HS-5 (cell line): ENCODE data around the gene PARVA.

ENCODE experiments used
- DNase-seq: peaks from one replicate; pipeline ENCODE4 v3.0.0-alpha.2; 2012; ENCODE audit warnings: low read depth

PARVA gene

DNA sequence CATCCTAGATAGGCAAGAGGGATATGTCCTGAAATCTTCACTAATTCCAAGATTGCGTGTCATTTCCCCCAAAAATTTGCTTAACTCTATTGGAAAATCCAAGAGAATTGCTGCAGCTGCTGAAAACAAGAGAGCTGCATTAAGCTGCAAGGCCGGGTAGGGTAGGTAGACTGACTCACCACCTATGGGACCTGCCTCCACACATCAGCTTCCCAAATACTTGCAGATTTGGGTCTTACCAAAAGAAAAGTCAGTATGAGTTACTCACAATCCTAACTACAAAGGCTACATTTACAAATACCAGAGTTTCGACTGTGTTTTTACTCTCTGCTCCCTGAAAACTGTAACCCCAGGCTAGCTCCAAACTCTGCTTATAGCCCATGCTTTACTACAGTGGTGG, 154.3 kb downstream of the PARVA start:
- peak; percentile 30 for DNase-seq

DNA sequence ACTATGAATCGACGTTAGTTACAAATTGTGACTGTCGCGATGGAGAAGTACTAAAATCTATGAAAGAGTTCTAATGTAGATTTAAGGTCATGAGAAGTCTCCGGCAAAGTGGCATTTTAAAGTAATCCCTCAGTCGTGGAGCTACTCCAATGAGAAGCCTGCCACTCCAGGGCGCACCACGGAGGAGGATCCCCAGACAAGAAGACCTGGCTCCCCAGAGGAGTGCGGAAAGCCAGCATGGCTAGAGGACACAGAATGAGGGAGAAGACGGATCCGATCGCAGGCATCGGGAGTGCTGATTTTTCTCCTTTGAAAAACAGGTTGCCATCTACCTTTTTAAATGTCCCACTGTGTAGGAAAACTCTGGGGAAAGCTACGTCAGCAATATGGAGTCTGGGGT, 155.2 kb downstream of the PARVA start:
- no peak for DNase-seq

DNA sequence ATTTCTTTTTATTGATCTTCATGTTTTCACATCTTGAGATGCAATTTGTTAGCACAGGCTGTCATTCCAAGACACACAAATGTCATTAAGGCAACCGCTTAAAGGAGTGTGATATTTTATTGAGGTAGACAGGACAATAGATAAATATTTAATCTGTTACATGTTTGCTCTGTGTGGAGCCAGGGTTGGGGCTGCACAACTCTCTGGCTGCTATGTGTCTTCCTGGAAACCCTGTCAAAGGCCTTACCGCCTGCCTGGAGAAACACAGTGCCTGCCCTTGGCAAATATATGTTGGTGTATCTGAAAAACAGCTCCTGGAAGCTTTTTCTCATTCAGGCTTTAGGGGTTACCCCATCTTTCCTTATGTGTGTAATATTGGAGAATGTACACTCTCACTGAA, 157.2 kb downstream of the PARVA start:
- DNase-seq, result no peak

DNA sequence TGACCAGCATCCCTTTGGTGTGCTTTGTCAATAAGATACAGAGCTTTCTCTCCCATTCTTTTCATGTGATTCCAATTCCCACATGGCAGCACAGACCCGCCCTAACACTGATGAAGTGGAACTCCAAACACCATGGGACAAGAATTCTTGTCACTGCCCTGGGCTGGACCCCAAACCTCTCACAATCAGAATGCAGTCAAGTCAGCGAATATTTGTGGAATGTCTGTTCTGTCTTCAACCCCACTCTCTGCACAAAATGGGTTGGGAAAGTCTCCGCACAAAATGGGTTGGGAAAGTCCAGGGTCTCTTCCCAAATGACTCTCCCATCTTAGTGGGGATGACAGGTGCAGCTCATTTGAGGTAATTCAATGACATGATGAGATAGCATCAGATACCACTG, 157.9 kb downstream of the PARVA start:
- DNase-seq, result no peak

DNA sequence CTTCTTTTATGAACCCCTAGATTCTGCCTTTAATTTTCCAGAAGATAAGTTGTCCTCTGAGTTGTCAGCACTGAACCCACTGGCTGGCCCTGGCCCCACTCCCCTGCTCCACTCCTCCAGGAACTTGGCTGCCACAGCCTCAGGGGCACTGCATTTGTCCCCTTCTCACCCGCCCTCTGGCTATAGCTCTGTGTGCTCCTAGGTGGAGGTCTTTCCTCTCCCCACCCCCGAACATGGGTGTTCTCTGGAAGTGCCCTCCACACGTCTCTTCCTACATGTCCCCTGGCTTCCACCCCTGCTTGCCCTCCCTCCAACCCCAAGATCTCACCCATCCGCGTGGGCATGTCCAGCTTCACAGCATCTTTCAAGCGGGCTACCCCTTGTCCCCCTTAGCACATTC, 159.2 kb downstream of the PARVA start:
- DNase-seq, result no peak

DNA sequence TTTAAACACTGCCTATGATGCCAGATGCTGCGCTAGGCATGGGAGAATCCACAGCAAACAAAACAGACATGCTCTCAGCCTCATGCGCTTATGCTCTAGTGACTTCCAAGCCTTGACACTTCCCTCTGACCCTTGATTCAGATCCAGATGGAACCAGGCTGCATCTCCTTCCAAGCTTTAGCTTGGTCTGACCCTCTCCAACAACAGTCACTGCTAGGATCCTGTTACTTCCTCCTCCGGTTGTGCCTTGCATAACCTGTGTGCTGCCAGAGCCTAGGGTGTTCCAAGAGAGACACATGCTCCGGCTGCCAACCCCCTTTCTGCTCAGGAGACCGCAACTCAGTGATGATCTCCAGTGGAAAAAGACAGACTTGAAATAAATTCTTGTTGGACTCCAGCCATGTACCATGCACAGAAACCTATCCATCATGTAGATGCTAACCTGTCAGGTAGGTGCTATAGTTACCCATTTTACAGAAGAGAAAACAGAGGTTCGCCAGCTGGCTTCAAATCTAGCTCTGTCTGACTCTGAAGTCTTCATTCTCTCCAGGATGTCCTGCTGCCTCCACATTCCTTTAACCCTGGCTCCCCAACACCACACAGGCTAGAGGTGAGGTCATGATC, 160.5 kb downstream of the PARVA start:
- DNase-seq, result no peak

DNA sequence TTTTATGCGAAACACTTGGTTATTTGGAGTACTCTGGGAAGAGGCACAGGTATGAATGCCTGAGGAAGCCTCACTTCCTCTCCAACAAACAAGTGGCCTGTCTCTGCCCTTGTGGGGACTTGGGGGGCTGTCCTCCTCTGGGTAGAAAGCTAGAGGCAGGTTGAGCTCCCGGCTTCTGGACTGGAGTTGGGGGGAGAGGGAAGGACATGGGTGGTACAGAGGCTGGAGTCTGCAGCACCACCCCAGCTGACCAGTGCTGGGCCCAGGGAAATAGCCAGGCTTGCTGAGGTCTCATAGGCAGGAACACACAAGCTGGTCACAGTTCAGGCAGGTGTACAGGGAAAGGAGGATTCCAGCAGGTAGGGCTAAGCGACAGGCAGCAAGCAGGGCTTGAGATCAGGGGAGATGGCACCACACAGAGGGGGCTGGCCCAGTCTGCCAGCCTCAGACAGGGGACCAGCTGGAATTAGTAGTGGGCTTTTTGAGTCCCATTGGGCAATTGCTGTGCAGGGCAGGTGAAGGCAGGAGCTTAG, 161.6 kb downstream of the PARVA start:
- no peak for DNase-seq

DNA sequence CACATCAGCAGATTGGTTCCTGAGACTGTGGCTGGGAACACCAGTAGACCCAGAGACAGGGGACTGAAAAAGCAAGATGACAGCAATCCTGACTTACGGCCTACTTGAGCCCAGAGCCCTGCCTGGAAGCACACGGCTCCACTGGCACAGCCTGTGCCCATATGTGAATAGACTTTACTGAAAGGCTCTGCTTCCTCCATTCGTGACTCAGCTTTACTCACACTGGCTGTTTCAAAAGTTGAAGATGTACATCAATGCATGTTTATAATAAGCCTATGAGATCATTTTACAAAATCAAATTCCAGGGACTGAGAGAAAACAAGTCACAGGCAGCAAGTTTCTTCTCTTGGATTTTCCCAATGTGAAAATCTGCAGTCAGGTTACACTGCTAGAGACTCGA, 162.2 kb downstream of the PARVA start:
- DNase-seq, result peak; percentile 92

DNA sequence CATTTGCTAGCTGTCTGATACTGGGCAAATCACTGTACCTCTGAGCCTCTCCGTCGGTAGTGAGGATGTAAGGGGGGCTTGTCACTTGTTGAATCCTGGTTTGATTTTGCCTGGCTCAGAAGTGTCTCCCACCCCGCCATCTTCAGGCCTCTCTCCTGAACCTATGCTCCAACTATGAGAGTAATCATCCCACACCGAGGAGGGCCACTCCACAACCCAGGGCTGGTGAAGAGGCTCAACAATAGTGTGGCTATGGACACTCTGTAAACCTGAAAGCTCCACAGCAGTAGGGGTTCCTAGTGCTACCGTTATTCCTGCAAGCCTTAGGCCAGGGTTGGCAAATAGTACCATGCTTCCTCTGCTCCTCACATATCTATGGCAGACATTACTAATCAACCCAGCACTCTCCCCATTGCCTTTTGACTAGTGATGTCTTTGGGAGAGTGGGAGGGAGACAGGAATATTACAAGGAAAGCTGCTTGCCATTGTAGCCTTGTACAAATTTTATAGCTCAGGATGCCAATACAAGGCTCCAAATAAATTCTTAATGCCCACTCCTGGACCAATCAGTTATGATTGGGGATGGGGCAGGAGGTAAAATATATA, 162.8 kb downstream of the PARVA start:
- no peak for DNase-seq

DNA sequence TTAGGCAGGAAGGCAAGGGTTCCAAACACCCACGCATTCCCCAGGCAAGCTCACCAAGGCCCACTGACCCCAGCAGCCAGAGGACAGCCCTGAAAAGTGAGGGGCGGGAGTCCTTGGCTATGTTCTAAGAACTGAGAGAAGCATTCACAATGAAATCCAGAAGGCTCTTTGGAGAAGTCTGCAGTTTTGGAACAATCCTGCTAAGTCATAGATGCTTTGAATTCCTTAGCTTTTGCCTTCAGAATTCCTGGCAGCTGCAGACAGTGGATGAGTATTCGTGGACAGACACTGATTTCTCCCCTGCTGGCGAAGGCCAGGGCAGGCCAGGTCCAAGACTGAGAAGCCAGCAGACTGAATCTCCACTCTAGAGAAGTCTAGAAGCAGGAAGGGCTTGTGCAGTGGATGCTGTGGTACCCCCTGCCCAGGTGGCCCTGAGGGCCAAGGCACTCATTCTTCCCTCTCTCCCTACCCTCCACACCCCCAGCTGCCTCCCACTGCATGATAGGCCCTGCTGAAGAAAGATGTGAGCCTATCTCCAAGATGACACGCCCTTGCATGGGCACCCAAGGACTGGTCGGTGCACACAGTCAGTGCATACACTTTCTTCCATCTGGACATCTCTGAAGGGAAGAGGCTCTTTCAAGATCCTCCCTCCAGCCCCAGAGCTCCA, 163.7 kb downstream of the PARVA start:
- peak; percentile 73 for DNase-seq

DNA sequence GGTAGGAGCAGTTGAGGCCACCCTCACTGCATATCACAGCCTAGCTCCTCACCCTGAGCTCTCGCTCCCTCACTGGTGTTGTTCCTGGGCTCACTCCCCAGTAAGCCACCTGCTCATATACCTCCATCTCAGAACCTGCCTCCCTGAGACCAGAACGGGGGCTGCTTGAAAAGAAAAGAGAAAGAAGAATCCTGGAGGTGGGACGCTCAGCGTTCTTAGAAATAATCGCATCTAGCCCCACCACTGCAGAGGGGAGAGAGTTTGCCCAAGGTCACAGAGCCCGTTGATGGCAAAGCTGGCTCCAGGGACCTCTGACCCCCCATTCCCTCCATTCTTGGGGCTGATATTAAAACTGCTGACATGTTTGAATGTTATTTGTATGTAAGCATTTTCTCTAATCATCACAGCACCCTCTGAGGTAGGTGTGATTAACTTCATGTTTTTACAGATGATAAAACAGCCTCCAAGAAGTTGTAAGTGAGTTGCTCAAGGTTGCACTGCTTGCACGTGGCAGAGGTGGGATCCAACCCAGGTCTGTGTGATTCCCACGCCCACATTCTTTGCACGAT, 164.3 kb downstream of the PARVA start:
- DNase-seq, result no peak

DNA sequence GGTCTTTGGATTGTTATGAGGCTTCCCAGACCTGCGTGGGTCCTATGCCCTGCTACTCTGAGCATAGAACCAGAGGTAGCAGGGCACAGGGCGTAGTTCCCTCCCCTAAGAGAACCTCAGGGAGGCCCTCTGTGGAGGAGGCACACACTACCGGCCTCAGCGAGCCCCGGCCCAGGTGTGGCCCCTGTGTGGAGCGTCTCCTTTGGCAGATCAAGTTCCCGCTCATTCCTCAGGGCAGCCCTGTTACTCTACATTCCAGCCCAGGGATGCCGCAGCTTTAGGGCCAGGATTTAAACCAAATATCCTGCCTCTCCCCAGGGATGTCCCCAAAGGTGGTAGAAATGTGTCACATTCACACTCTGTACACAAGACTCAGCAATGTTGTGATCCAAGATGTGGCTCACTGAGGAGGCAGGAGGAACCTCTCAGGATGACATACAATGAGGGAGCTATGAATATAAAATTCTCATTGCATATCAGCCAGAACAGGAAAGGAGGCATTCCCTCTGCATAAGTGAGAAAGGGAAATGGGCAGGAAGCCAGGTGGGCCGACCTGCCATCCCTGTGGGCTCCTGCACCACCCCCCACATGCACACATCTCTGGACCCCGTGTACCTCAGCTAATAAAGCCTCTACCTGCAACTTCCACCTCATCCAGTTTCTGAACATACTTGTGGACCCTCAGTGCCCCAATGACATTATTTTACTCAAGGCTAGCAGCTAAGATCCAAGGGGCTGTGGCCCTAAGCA, 165.0 kb downstream of the PARVA start:
- no peak for DNase-seq

DNA sequence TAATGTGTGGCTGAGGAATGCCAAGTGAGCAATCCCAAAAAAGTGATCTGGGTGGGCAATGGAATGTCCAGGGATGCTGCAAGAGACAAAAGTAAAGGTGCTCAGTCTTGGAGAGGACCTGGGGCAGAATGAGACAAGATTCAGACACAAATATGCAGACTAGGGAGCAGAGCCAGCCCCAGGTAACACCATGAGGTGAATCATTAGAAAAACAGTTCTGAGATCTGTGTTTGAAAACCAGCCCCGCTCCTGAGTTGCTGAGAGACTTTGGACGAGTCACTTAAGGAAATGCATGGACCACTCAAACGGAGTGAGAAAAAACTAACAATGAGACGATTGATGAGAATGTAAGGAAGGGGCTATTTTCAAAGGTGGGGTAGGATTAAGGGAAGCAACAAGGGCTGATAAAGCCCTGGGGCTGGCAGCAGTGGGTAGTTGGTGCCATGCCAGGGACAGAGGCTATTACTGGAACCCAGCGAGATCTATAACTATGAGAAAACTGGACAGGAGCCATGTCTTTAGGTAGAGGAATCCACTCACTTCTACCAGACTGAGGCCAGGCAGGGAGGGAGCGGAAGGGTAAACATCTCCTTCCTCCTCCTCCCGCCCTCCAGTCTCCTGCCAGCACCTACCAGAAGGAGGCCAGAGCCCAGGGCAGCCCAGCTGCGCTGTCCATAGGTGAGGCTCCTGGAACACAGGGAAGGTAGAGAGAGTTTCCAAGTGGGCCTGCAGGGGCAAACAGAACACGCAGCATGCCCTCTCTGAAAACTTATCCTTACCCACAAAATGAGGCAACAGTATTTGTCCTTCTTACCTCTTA, 166.4 kb downstream of the PARVA start:
- DNase-seq, result no peak

DNA sequence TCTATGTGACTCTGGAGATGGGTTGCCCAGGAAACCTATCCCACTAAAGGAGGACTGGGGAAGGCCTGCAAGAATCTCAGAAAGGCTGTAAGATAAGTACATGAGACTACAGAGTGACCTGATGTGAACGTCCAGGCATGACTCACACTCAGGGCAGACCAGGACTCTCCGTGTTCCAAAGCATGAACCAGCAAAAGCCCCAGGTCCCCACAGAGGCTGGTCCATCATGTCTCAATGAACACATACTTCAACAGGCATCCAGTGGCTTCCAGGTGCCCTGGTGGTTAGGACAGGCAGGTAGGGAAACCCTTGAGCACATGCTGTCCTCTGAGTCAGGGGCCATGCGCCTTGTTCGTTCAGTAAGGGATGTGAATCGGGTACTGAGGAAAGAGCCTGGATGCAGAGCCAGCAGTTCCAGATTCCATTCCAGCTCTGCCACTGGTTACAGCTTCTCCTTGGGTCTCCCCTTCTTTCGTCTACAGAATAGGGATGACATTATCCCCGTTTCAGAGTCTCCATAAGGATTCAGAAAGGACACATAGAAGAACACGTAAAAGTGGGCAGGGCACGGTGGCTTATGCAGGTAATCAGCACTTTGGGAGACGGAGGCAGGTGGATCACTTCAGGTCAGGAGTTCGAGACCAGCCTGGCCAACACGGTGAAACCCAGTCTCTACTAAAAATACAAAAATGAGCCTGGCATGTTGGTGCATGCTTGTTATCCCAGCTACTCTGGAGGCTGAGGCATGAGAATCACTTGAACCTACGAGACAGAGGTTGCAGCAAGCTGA, 167.8 kb downstream of the PARVA start:
- no peak for DNase-seq

DNA sequence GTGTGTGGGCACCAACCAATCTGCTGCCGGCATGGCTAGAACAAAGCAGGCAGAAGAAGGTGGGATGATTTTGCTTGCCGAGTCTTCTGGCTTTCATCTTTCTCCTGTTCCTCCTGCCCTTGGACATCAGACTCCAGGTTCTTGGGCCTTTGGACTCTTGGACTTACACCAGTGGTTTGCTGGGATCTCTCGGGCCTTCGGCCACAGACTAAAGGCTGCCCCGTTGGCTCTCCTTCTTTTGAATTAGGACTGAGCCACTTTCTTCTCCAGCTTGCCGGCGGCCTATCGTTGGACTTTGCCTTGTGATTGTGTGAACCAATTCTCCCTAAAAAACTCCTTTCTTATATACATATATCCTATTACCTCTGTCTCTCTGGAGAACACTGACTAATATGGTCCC, 168.8 kb downstream of the PARVA start:
- DNase-seq, result no peak

DNA sequence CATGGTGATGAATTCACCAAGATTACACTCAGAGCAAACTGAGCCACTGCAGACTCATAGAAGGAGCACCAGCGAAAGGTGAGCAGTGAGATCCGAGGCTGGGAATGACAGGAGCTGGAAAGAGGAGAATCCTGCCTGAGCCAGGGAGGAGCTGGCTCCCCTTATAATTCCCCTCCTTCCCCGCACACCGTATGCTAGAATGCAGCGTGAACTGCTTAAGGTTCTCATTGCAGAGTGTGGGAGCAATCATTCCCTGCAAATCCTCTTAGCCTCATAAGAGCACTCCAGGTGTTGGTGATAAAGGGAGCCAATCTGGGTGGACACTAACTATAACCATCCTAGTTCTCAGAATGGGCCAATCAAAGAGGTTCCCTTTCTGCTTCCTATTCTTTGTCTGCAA, 169.3 kb downstream of the PARVA start:
- DNase-seq, result no peak

DNA sequence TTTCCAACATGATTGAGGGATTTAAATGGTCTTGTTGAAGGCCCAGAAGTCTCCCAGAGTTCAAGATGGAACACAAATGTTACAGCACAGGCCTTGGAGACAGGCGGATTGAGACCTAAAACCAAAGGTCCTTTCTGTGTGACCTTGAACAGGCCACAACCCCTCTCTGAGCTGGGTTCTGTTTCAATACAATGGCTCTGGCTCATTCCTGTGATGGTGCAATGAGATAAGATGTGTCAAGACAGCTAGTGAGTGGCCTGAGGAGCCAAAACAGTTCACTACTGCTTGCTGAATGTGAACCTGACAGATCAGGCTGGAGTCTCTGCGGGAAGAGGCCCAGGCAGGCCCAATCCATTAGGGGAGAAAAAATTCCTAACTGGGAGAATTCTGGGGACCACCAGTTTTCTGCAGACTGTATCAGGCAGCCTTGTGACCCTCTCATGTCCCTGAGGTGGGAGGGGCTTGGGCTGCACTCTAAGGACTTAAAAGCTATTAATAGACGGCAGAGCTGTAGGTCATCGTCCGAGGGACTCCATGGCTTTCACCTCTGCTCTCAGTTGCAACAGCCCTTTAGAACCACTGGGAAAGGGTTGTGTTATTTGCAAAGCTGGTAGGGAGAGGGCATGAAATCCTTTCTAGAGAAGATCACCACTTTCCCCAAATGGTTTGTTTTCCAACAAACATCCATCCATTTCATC, 170.7 kb downstream of the PARVA start:
- no peak for DNase-seq

DNA sequence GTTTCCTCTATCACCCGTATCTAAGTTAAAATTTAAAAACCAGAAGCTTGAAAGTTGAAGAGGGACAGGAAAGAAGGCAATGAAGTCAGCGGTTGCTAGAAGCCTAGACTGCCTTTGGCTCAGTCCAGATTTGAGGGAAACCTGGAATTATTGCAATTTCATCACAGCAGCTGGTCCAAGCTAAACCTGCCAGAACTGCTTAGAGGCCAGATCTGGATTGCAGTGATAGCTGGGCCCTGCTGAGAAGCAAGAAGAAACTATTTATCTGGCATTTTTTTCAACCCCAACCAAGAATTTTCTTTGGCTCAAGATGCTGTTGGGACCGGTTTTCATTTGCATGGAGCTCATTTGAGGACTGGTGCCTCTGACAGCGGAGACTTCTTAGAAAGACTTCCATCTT, 175.3 kb downstream of the PARVA start:
- DNase-seq, result no peak

DNA sequence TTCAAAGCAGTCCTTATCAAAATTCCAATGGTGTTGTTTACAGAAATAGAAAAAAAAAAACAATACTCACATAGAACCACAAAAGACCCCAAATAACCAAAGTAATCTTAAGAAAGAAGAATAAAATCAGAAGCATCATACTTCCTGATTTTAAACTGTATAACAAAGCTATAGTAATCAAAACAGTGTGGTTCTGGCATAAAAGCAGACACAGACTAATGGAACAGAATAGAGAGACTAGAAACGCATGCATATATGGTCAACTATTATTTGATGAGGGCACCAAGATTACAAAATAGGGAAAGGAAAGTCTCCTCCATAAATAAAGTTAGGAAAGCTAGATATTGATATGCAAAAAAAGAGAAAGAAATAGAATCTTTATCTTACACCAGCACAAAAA, 176.8 kb downstream of the PARVA start:
- no peak for DNase-seq

DNA sequence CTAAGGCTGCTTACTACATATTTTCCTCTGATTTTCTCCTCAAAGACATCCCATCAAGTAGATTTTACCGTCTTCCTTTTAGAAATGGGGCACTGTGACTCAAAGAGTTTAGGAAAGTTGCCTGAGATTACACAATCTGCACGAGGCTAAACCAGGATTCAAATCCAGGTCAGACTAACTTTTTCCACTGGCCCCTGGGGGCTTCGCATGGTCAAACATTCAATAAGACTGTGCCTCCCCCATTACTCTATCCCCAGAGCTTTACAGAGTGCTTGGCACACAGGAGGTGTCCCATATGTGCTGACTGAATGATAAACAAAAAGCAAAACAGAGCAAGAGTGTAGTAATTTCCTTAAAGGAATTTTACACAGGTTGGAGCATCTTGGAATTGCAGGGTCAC, 178.8 kb downstream of the PARVA start:
- no peak for DNase-seq
